Fibroblast of lung (primary cell): ENCODE results near the gene SEC14L5. TPM values are rescaled to one million over a fixed set of nuclear protein-coding genes. Genes with fewer than 3 reads are reported as not detected.

Experiments
- DNase-seq, 2 donors: peaks; one replicate each; pipeline versions ENCODE4 v3.0.0 to v3.0.0-alpha.2; 2010; ENCODE audit warnings: low read depth in 2 of 2
- H2AFZ ChIP-seq: 2 replicates; pipeline ENCODE4 v1.5.1; 2012; ENCODE audit warnings: low read length, control low read depth, inconsistent platforms
- H3K27ac ChIP-seq: 2 replicates; pipeline ENCODE4 v1.5.1; 2011; ENCODE audit warnings: low read length, control low read depth; ENCODE audit not compliant: insufficient read depth
- H3K27me3 ChIP-seq: 2 replicates; pipeline ENCODE4 v1.5.1; 2011; ENCODE audit warnings: mild to moderate bottlenecking, low read length; ENCODE audit not compliant: control insufficient read depth, insufficient read depth
- H3K36me3 ChIP-seq: 2 replicates; pipeline ENCODE4 v1.5.1; 2011; ENCODE audit warnings: low read length; ENCODE audit not compliant: control insufficient read depth, insufficient read depth
- H3K4me1 ChIP-seq: 2 replicates; pipeline ENCODE4 v1.5.1; 2011; ENCODE audit warnings: low read length; ENCODE audit not compliant: control insufficient read depth, insufficient read depth; ENCODE audit errors: extremely low read depth
- H3K4me2 ChIP-seq: 2 replicates; pipeline ENCODE4 v1.5.1; 2011; ENCODE audit warnings: low read length, control low read depth; ENCODE audit not compliant: insufficient read depth; ENCODE audit errors: extremely low read depth
- H3K4me3 ChIP-seq, 4 experiments: fragments of 200-600 bp in 1 of 4; sonication (generic) in 1 of 4; replicated peaks in 1 of 4; 2 replicates each; pipeline ENCODE4 v1.5.1; 2011 to 2016; ENCODE audit warnings: low read length in 4 of 4, low read depth in 3 of 4, mild to moderate bottlenecking in 3 of 4, control low read depth in 2 of 4, inconsistent platforms in 1 of 4, mixed read lengths in 1 of 4; ENCODE audit not compliant: insufficient read depth in 1 of 4; ENCODE audit errors: control extremely low read depth in 1 of 4
- H3K79me2 ChIP-seq: 2 replicates; pipeline ENCODE4 v1.5.1; 2012; ENCODE audit warnings: mild to moderate bottlenecking, low read length, inconsistent platforms; ENCODE audit not compliant: control insufficient read depth, insufficient read depth
- H3K9ac ChIP-seq: 2 replicates; pipeline ENCODE4 v1.5.1; 2011; ENCODE audit warnings: mild to moderate bottlenecking, low read length, control low read depth; ENCODE audit not compliant: insufficient read depth
- H3K9me3 ChIP-seq: 2 replicates; pipeline ENCODE4 v1.5.1; 2012; ENCODE audit warnings: low read depth, low read length; ENCODE audit not compliant: control insufficient read depth, insufficient read depth
- H4K20me1 ChIP-seq: 2 replicates; pipeline ENCODE4 v1.5.1; 2011; ENCODE audit warnings: low read length; ENCODE audit not compliant: control insufficient read depth, insufficient read depth; ENCODE audit errors: extremely low read depth
- CTCF ChIP-seq, 2 donors: IDR thresholded peaks in 1 of 2; conservative IDR thresholded peaks in 1 of 2; 1 replicate in 1 of 2; 2 replicates in 1 of 2; pipeline ENCODE4 v1.5.1; 2011 to 2012; ENCODE audit warnings: low read length in 2 of 2, control low read depth in 1 of 2, inconsistent platforms in 1 of 2, low read depth in 1 of 2, mild to moderate bottlenecking in 1 of 2
- EZH2 ChIP-seq: IDR thresholded peaks from 2 replicates; pipeline ENCODE4 v1.5.1; 2012; ENCODE audit warnings: low read length, control low read depth, mild to moderate bottlenecking; ENCODE audit errors: missing control alignments
- polyA plus RNA-seq, 2 donors: library from polyadenylated mRNA; depleted of rRNA in 1 of 2; stranded (reverse) in 1 of 2; unstranded in 1 of 2; fragments of >200 nt; gene quantifications; 2 replicates each; pipeline ENCODE4 v1.2.1, GENCODE V29; 2011 to 2012; ENCODE audit warnings: missing spikeins in 1 of 2
- total RNA-seq: library from RNA; depleted of rRNA; stranded (reverse); fragments of >200 nt; gene quantifications from 2 replicates; pipeline ENCODE4 v1.2.1, GENCODE V29; 2014

The SEC14L5 gene
- total and polyA plus RNA-seq, 2 donors (not counting 1 experiment from before 2014, with no cell fraction given): 0.05 to 0.99 TPM

GRCh38 chr16:5066511-5066910, 108.4 kb downstream of the SEC14L5 start:
- no peaks in the 10 kb centered on the region for H3K4me1 ChIP-seq
- no peaks in the 10 kb centered on the region for H3K79me2 ChIP-seq
- no peak overlapping the region for H3K4me3 ChIP-seq
- H3K4me2 ChIP-seq: no peak overlapping the region
- H3K27me3 ChIP-seq: peaks cover 12% of the 10 kb centered on the region
- no peak overlapping the region for H3K27ac ChIP-seq
- H2AFZ ChIP-seq: no peak overlapping the region
- H4K20me1 ChIP-seq: no peaks in the 10 kb centered on the region
- no peaks in the 10 kb centered on the region for H3K36me3 ChIP-seq
- H3K9me3 ChIP-seq: no peaks in the 10 kb centered on the region
- no peak for DNase-seq
- H3K9ac ChIP-seq: no peak overlapping the region
- TF ChIP-seq EZH2 (no peak), CTCF (conservative IDR thresholded peaks at IDR 0.05 in 1 of 2, IDR thresholded peaks at IDR 0.05 in 1 of 2; ENCODE audit: low read depth in 1 of 2, low read length in 2 of 2) (no peak)

Other genes starting within 250 kb of the SEC14L5 start
- gene ANKS3, start 224.1 kb upstream of the SEC14L5 start, total RNA-seq: 26.2 and 26.3 TPM in 2 replicates
- gene ANKS3, start 224.1 kb upstream of the SEC14L5 start, polyA plus RNA-seq: 8.4 and 11.9 TPM in 2 replicates
- 0.26 and 0.50 TPM in 2 replicates for gene DNAAF8, start 223.8 kb upstream of the SEC14L5 start, total RNA-seq
- 0.84 and 0.95 TPM in 2 replicates for gene DNAAF8, start 223.8 kb upstream of the SEC14L5 start, polyA plus RNA-seq
- gene ZNF500, start 191.2 kb upstream of the SEC14L5 start, total RNA-seq: 6.9 and 7.1 TPM in 2 replicates
- gene ZNF500, start 191.2 kb upstream of the SEC14L5 start, polyA plus RNA-seq: 3.1 TPM in 2 replicates
- not detected in 2 replicates for gene SEPTIN12, start 170.0 kb upstream of the SEC14L5 start, total RNA-seq
- gene SEPTIN12, start 170.0 kb upstream of the SEC14L5 start, polyA plus RNA-seq: not detected in 2 replicates
- not detected in 2 replicates for gene SMIM22, start 163.0 kb upstream of the SEC14L5 start, total RNA-seq
- gene SMIM22, start 163.0 kb upstream of the SEC14L5 start, polyA plus RNA-seq: not detected in 2 replicates
- 11.6 and 13.0 TPM in 2 replicates for gene ROGDI, start 155.7 kb upstream of the SEC14L5 start, total RNA-seq
- gene ROGDI, start 155.7 kb upstream of the SEC14L5 start, polyA plus RNA-seq: 8.6 and 9.2 TPM in 2 replicates
- 39.6 and 40.8 TPM in 2 replicates for gene GLYR1, start 111.0 kb upstream of the SEC14L5 start, total RNA-seq
- gene GLYR1, start 111.0 kb upstream of the SEC14L5 start, polyA plus RNA-seq: 28.6 and 42.2 TPM in 2 replicates
- gene UBN1, start 110.8 kb upstream of the SEC14L5 start, total RNA-seq: 19.5 and 21.1 TPM in 2 replicates
- 13.6 and 15.3 TPM in 2 replicates for gene UBN1, start 110.8 kb upstream of the SEC14L5 start, polyA plus RNA-seq
- gene PPL, start 21.2 kb upstream of the SEC14L5 start, total RNA-seq: 43.7 and 50.5 TPM in 2 replicates
- 3.3 and 5.0 TPM in 2 replicates for gene PPL, start 21.2 kb upstream of the SEC14L5 start, polyA plus RNA-seq
- 16.7 and 17.7 TPM in 2 replicates for gene NAGPA, start 75.6 kb downstream of the SEC14L5 start, total RNA-seq
- gene NAGPA, start 75.6 kb downstream of the SEC14L5 start, polyA plus RNA-seq: 9.7 and 11.4 TPM in 2 replicates
- gene C16orf89, start 107.6 kb downstream of the SEC14L5 start, total RNA-seq: 5.9 and 9.8 TPM in 2 replicates
- gene C16orf89, start 107.6 kb downstream of the SEC14L5 start, polyA plus RNA-seq: 0.53 and 1.3 TPM in 2 replicates
- 24.1 and 29.2 TPM in 2 replicates for gene ALG1, start 113.5 kb downstream of the SEC14L5 start, total RNA-seq
- 26.2 and 38.8 TPM in 2 replicates for gene ALG1, start 113.5 kb downstream of the SEC14L5 start, polyA plus RNA-seq
- 7.9 and 8.2 TPM in 2 replicates for gene EEF2KMT, start 139.5 kb downstream of the SEC14L5 start, total RNA-seq
- gene EEF2KMT, start 139.5 kb downstream of the SEC14L5 start, polyA plus RNA-seq: 5.4 and 8.9 TPM in 2 replicates